Endometrial microvascular endothelial cells (primary cell): ENCODE measurements around the gene RMND5B. TPM values are rescaled to one million over a fixed set of nuclear protein-coding genes. Genes with fewer than 3 reads are reported as not detected.
"Not testable (repeated sequence)": the region's sequence is repeated elsewhere in the genome, so short reads cannot be mapped to it uniquely, and the experiment has no call there.

Experiments
- in situ Hi-C: cut with HindIII; loops from 2 replicates; pipeline ENCODE4 v1.10.0; 2017; ENCODE audit warnings: low sequenced_read_pairs, low pct_unique_long_range_greater_than_20kb; ENCODE audit errors: inconsistent ontology term
- total RNA-seq: library from RNA; depleted of rRNA; stranded (reverse); fragments of >200 nt; gene quantifications from one replicate; pipeline ENCODE4 v1.2.3, GENCODE V29; 2015; ENCODE audit errors: inconsistent ontology term

Gene RMND5B
- total RNA-seq, 1 donor from 2014 or later: 21.2 TPM

DNA sequence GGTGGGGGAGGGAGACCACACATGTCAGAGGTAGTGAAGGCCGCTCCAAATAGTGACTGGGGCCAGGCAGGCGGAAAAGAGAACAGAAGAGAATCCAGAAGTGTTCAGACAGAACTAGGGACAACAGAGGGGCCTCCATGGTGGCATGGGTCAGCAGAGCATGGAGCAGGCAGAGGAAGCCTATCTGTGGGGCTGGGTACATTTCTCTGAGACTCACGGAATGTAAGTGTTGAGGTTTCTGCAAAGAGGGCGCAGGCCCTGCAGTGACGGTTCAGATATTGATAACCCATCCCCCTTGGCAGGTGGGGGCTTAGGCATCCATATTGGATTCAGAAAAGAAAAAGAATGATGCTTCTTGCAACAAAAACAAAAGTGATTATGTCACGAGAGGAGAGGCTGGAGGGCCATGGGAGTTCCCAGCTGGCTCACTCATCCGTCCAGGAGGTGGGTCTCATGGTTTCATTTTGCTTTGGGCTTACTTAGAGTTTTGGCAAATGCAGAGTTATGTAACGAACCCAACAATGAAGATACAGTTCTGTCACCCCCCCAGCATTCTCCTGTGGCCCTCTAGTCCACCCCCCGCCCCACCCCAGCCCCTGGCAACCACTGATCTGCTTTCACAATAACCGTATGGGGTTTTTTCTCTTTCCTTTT is 5.4 kb upstream of the RMND5B start:
- in situ Hi-C loops: no loop called here

DNA sequence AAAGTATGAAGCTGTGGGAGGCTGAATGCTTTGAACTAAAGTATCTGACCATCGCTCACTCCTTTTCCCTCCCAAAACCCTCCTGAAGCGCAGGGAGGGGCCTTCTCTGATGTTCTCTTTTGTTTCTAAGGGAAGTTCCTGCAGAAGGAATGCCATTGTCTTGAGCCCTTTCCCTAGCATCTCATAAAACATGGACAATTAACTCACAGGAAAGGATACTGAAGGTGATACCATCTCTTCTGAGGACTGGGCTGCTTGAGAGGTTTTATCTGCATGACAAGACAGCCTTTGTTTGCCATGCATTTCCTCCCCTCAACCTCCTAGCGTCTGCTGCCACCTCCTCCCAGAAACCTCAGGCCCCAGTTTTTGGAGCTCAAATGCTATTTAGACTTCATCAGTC is 4.3 kb upstream of the RMND5B start:
- in situ Hi-C loops: no loop called here

DNA sequence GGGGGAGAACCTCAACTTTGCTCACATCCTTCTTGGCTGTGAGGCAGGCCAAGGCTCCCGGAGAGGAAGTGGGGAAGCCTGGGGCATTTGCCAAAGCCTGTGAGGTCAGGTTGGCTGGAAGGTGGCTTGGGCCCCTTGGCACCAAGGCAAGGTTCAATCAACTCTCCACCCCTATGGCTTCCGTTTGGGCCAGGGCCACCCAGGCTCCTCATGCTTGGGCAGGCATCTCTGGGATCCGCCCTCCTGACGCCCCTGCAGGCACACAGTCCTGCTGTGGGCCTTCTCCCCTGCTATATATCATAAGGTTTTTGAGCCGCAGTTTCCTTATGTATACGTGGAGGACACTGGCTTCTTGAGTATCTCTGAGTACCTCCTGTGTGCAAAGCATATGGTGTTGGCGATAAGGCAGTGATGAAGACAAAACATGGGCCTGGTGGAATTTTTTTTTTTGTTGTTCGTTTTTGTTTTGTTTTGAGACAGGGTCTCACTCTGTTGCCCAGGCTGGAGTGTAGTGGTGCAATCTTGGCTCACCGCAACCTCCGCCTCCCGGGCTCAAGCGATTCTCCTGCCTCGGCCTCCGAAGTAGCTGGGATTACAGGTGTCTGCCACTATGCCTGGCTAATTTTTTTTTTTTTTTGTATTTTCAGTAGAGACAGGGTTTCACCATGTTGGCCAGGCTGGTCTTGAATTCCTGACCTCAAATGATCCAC is 3.4 kb upstream of the RMND5B start:
- in situ Hi-C loops: not testable (repeated sequence)

DNA sequence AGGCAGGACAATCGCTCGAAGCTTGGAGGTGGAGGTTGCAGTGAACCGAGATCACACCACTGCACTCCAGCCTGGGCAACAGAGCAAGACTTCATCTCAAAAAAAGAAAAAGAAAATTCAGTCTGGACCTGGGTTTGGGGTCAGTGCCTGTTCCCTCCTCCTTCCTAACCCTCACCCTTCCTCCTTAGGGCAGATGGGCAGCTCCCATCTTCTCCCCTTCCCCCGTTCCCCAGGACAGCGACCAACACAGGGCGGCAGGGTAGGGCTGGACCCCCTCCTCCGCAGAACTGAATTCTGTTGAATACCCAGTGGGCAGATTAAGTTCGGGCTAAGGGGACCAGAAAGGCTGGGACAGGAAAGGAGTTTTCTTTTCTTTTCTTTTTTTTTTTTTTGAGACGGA is 1.5 kb upstream of the RMND5B start:
- in situ Hi-C loops: no loop called here

DNA sequence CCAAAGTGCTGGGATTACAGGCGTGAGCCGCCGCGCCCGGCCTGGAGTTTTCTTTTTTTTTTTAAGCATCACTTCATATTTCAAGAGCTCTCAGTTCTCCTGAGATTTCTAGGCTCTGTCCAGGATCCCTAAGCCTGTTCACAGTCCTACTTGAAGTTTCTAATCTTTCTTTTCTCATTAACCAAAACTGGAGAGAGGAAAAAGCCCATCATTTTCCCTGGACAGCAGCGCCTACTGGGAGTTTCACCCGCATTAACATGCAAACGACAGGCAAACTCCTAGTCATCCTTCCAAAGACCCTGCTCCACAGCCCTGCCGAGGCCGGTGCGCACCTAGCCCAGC is 609 bp upstream of the RMND5B start:
- in situ Hi-C loops: not testable (repeated sequence)

DNA sequence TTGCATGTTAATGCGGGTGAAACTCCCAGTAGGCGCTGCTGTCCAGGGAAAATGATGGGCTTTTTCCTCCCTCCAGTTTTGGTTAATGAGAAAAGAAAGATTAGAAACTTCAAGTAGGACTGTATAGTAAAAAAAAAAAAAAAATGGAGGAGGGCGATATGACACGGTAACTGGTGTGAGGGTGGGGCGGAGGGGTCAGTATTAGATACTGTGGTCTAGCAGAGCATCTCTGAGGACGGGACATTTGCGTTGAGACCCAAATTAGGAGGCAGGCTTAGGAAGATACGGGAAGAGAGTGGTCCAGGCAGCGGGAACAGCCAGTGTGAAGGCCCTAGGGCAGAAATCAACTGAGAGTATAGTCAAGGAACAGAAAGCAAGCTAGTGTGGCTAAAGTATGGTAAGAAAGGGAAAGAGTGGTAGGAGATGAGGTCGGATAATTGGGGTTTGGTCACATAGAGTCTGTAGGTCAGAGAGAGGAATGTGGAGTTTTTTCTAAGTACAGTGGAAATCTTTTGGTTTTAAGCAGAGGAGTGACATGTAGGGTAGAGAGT is 707 bp downstream of the RMND5B start:
- in situ Hi-C loops: no loop called here

DNA sequence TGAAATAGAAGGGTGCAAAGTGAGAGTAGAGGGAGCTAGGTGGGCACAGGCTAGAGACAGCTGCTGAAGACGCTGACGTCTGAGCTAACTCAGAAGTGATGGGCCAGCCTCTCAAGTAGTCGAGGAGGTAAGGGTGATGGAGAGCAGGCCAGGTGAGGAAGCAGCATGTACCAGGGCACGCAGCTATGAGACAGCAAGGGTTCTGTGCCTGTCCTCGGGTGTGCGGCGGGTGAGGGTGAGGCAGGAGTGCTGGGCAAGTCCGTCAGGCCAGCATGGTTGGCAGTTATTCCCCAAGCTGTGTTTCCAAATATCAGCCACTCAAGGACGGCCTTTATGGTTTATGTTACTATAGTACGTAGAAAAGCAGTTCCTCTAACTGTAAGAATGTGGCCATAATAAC is 6.2 kb downstream of the RMND5B start:
- in situ Hi-C loops: no loop called here

DNA sequence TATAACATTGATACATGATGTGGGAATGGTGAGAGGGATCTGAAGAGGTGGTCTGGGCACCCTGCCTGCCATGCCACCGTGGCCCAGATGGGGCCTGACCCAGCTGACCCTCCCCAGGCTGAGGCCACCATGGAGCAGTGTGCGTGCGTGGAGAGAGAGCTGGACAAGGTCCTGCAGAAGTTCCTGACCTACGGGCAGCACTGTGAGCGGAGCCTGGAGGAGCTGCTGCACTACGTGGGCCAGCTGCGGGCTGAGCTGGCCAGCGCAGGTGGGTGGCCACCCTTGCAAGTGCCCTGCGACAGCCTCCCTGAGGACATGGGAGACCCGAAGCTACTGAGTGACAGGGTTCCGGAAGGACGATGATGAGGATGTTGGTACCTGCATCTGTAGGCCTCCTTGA is 7.2 kb downstream of the RMND5B start:
- in situ Hi-C loops: no loop called here

DNA sequence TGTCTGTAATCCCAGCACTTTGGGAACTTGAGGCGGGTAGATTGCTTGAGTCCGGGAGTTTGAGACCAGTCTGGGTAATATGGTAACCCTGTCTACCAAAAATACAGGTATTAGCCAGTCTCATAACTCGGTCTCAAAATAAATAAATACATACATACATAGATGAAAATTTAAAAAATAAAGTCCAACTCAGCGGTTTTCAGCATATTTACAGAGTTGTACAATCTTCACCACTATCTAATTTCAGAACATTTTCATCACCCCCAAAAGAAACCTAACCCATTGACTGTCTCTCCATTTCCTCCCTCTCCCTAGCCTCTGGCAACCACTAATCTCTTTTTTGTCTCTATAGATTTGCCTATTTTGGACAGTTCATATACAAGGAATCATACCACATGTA is 10.7 kb downstream of the RMND5B start:
- in situ Hi-C loops: no loop called here

DNA sequence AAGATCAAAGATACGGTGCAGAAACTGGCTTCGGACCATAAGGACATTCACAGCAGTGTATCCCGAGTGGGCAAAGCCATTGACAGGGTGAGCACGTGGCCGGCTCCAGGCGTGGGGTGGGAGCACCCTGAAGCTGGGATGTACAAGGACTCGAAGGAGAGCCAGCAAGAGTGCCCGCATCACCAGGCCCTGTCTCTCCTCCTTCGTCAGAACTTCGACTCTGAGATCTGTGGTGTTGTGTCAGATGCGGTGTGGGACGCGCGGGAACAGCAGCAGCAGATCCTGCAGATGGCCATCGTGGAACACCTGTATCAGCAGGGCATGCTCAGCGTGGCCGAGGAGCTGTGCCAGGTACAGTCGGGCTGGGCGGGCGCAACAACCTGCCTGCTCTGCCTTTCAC is 11.8 kb downstream of the RMND5B start:
- in situ Hi-C loops: no loop called here

DNA sequence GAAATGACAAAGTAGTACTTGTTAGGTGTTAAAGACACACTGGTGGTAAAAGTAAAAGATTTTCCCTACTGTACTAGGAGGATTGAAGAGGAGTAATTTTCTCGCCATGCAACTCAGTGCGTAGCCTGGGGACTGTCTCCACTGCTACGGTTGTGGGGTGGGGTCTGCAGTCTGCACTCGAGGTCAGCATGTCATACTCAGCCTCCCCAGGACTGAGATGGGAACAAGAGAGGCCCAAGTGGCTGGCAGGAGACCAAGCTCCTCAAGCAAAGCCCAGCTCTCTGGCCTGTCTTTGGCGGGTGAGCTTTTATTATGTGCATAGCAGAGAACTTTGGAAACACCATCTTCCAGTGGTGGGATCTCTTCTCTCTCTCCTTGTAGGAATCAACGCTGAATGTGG is 12.4 kb downstream of the RMND5B start:
- in situ Hi-C loops: no loop called here

DNA sequence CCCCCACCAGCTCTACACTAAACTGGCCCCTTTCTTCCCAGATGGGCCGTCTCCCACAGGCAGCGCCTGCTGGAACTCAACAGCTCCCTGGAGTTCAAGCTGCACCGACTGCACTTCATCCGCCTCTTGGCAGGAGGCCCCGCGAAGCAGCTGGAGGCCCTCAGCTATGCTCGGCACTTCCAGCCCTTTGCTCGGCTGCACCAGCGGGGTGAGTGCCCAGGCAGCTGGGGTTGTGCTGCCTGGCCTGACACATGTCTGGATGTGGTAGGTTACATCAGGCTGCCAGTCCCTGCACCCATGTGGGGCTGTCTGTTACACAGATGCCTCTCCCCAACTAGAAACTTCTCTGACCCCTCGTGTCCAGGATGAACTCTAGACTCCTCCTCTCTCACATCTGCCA is 13.1 kb downstream of the RMND5B start:
- in situ Hi-C loops: no loop called here

DNA sequence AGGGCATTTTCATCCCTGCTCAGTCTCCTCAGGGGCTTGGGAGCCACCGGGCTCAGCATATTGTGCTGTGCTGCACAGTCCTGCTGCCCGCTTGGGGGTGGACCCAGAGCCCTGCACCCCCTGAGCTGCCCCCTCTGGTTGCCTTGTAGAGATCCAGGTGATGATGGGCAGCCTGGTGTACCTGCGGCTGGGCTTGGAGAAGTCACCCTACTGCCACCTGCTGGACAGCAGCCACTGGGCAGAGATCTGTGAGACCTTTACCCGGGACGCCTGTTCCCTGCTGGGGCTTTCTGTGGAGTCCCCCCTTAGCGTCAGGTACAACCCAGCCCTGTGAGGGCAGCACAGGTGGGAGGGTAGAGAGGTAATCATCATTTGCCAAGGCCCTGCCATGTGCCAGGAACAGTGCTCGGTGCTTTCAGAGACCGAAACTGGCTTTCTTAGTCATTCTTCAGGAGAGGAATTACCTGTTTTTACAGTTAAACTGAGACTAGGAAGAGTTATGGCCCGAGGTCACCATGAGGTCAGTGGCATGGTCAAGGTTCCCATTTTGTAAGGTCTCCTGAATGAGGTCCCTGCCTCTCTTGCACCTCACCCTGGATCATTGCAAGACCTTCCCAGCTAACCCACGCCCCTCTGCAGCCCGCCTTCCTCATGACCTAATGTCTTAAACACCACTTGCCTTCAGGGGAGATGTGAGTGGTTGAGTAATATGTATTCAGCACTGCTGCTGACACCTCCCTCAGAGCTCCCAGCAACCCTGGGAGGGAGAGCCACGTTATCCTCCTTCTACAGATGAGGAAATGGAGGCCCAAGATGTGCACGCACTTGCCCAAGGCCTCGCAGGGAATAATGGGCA is 15.4 kb downstream of the RMND5B start:
- in situ Hi-C loops: no loop called here

DNA sequence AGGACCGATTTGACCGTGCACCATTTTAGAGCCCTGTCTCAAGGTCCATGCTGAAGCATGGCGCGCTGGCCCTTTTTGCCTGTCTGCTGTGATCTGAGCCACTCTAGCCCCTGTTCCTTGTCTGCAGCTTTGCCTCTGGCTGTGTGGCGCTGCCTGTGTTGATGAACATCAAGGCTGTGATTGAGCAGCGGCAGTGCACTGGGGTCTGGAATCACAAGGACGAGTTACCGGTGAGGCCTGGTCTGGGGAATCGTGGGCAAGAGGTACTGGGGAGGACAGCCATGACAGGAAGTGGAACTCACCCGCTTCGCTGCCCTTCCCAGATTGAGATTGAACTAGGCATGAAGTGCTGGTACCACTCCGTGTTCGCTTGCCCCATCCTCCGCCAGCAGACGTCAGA is 16.6 kb downstream of the RMND5B start:
- in situ Hi-C loops: no loop called here

DNA sequence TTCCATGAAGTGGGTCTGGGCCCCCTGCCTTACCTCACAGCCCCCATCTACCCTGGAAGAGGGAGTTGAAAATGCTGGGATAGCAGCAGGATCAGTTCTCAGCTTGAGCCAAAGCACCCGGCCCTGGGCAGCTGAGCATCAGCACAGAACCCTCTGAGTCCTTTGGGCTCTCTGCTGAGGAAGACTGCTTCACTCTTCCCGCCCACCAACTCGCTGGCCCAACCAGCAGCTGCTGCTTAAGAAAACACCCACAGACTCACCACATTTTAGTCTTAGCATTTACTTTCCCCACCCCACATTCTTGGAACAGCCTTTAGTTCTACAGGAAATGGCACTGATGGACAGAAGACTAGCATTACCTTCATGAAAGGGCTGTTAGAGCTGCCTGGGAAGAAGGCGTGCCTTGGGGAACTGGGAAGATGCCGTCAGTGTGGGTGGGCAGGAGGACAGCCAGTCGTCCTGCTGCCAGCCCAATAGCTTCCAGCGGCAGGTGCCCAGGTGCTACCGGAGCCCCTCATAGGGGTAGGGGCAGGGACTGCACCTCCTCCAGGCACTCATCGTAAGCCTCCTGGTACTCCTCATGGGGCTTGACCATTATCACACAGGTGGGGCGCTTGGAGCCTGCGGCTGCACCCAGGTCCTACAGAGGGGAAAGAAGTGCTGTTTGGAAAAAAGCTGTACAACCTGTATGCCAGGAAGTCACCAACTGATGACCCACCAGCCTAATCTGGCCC is 18.6 kb downstream of the RMND5B start:
- in situ Hi-C loops: no loop called here

DNA sequence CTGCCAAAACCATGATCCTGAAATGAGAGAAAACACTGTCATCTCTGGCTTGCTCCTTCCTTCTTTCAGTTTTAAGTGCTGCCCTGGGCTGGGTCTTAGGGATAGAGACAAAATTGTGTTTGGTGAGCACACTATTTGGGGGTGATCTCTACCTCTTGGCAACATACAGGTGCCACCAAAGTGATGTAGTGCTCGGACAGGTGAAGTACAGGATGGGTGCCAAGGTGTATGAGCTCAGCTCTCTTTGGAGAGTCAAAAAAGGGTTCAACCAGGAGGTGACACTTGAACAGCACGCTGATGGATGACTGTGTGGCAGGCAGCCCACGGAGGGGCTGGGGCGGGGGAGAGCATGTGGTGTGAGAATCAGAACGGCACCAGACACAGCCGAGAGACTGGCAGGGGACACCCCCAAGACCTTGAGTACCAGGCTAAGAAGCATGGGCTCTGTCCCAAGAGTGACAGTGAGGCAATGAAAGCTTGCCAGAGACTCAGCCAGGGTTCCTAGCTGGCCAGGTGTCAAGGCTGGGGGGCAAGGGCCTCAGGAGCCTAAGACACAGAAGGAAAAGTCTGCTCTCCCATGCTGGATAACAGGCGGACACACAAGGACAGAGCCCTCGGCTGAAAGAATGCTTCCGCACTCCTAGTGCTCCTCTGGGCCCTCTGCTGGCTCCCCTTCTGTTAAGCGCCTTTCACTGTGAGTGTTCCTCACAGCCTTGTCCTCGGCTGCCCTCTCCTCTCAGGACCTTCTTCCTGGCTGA is 20.3 kb downstream of the RMND5B start:
- in situ Hi-C loops: no loop called here

DNA sequence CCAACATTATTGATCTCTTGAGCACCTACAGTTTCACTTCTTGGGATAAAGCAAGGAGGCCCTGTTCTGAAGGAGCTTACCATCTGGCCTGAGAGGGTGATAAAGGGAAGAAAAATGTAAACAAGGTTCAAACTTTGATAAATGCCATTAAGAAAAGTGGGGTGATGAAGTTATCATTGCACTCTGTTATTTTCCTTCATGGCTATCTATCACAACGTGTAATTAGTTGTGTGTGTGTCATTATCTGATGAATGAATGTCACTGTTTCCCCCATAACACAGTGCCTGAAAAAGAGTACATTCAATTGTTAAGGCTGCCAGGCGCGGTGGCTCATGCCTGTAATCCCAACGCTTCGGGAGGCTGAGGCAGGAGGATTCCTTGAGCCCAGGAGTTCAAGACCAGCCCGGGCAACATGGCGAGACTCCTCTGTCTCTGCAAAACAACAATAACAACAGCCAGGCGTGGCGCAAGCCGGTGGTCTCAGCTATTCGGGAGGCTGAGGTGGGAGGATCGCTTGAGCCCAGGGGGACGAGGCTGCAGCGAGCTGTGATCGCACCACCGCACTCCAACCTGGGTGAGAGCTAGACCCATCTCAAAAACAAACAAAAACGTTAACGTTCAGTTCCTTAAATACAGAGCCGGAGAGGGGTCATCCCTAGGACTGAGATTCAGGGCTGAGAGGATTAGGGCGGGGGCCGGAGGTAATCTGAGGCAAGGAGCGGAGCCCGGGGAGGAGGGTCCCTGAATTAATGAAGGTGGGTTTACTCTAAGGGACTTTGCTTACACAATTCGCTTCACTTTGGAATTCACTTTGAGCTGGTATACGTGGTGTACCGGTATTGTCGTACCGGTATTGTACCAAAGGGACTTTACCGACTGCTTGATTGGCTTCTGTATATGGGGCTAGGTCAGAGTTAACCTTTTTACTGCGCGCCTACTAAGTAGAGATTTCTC is 22.0 kb downstream of the RMND5B start:
- in situ Hi-C loops: no loop called here
